Skeletal muscle cell (primary cell): ENCODE data around the gene ITGA3.
"Not testable (repeated sequence)": the region's sequence is repeated elsewhere in the genome, so short reads cannot be mapped to it uniquely, and the experiment has no call there.

Source experiments
- DNase-seq: peaks from one replicate; pipeline ENCODE4 v3.0.0-alpha.2; 2010; ENCODE audit warnings: low read depth
- H3K4me3 ChIP-seq: 2 replicates; pipeline ENCODE4 v1.5.1; 2011; ENCODE audit warnings: low read depth, mild to moderate bottlenecking, control low read depth, low read length, moderate library complexity

The ITGA3 gene

DNA sequence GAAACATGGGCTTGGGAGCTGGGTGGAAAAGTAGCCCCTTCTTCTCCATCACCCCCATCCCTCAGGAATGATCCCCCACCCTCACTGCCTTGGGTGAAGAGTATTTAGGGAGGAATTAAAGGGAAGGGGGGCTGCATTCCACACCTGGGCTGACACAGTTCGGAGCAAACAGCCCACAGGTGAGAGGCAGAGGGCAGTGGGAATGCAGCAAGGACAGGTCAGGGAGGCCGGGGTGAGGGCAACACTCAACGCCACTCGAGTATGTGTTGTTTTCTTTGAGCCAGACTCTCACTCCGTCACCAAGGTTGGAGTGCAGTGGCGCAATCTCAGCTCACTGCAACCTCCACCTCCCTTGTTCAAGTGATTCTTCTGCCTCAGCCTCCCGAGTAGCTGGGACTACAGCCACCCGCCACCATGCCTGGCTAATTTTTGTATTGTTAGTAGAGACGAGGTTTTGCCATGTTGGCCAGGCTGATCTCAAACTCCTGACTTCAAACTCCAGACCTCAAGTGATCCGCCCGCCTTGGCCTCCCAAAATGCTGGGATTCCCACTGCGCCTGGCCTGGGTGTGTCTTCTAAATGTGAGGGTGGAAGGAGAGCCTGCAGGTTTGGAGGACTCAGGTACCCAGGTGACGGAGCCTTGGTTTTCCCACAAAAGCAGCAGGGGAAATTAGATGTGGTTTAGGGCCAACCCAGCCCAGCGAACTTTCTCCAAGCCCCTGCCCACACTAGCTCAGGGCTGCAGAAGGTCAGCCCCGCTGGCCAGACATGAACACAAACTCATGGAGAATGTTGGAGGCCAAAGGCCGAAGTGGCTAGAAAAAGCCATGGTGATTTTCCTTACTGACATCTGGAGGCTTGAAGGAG is 21.2 kb upstream of the ITGA3 start:
- no peak for DNase-seq
- H3K4me3 ChIP-seq = no peak overlapping the region

DNA sequence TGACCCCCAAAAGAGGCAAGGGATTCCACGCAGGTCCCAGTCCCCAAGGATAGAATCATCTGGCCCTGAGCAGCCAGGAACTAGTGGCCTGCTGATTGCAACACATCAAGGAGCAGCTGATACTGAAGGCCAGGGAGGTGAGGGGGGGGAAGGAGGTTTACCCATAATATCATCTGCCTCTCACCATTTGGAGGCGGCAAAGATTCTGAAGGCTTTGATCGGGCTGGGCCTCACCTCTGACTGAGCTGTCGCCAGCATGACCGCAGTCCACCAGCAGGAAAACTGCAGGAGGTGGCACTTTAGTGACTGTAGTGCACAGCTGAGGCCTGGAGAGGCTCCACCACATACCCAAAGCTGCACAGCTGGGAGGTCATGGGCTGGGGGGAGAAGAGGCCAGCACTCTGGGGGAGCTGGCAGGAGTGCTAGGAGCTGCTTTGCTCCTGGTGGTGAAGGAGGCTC is 20.5 kb upstream of the ITGA3 start:
- no peak overlapping the region for H3K4me3 ChIP-seq
- no peak for DNase-seq

- no peak overlapping the region for H3K4me3 ChIP-seq
- DNase-seq = no peak
Observed at GRCh38 chr17:50035945-50036344, 20.0 kb upstream of the ITGA3 start.

DNA sequence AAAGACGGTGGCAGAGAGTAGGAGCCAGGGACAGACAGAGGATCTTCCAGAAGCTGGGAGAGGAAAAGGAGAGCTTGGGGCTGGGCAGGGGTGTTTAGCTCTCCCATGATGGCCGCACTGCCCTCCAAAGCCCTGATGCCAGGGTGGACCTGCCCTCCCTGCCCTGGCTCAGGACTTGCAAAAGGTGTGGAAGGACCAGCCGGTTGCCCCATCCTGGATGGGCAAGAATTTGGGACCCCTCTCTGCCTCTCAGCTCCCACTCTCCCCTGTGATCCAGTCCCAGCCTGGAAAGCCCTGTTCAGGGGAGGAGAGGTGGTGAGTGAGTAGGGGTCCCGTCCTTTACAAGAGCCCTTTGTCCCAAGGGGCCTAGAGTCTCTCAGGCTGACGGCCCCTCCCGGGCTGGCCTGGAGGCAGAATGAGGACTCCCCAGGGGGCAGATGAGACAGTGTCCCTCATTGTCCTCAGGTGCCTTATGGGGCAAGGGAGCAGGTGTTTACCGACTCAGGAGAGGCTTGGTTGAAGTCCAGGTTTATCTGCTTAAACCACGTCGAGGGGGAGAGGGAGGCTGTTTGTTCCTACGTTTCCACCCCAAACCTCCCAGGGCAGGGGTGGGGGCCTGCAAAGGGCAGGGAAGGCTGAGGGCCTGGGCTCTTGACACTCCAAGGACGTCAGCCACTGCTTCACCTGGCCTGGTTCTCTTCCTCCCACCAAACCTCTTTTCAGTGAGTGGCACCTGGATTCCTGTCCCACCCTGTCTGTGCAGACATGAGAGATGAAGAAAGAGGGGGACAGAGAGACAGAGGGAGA is 19.3 kb upstream of the ITGA3 start:
- H3K4me3 ChIP-seq = no peak overlapping the region
- DNase-seq = no peak

DNA sequence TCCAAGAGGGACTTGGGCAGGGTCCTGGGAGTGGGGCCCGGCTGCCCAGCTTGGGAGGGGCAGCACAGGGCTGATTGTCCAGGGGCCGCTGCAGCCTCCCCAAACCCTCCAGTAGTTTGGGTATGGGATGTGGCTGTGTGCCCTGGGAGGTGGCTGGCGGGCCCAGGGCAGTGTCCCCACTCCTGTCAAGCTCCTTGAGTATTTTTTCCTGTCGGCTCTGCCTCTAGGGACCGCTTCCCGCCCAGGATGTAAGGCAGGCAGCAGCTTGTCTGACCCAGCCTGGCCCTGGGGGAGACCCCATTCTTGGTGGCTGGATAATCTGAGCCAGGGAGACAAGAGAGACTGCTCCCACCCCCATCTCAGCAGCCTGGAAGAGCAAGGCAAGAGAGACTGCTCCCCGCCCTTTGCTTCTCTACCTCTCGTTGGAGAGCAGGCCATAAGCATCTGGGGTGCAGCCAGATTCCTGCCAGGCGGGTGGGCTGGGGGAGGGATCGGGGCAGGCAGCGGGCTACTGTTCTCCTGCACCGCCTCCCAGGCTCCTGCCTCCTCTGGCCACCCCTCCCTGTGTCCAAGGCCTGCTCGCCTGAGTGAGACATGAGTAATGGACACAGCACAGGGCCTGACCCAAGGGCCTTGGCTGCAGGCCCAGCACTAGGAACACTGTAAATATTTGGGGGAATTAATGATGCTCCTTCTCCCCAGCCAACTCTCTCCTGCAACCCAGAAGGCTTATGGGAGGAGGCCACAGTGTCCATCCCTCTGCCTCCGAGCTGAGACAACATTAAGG is 18.4 kb upstream of the ITGA3 start:
- no peak for DNase-seq
- no peak overlapping the region for H3K4me3 ChIP-seq

DNA sequence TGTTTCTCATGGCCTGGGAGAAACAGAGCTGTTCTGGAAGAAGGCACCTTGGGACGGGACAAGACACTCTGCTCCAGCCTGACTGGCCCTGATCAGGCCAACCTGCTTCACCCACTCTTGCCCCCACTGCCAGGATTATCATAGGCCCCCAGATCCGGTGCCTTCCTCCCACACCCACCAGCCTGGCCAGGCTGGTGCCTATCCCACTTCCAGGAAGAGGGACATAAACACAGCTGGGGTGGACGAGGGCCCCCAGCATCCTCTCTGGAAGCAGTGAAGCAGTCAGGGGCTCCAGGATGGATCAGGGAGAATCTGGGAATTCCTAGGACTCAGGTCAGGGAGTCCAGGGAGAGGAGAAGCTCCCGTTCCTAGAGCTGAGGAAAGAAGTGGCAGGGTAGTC is 16.9 kb upstream of the ITGA3 start:
- H3K4me3 ChIP-seq = no peak overlapping the region
- no peak for DNase-seq

DNA sequence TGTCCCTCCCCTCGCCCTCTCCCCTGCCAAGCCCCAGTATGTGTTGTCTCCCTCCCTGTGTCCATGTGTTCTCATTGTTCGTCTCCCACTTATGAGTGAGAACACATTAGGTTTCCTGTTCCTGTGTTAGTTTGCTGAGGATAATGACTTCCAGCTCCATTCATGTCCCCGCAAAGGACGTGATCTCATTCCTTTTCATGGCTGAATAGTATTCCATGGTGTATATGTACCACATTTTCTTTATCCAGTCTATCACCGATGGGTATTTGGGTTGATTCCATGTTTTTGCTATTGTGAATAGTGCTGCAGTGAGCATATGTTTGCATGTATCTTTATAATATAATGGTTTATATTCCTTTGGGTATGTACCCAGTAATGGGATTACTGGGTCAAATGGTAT is 15.4 kb upstream of the ITGA3 start:
- DNase-seq, H3K4me3 ChIP-seq: not testable (repeated sequence)

GRCh38 chr17:50042211-50042610 is 13.7 kb upstream of the ITGA3 start:
- no peak for DNase-seq
- H3K4me3 ChIP-seq = no peak overlapping the region

DNA sequence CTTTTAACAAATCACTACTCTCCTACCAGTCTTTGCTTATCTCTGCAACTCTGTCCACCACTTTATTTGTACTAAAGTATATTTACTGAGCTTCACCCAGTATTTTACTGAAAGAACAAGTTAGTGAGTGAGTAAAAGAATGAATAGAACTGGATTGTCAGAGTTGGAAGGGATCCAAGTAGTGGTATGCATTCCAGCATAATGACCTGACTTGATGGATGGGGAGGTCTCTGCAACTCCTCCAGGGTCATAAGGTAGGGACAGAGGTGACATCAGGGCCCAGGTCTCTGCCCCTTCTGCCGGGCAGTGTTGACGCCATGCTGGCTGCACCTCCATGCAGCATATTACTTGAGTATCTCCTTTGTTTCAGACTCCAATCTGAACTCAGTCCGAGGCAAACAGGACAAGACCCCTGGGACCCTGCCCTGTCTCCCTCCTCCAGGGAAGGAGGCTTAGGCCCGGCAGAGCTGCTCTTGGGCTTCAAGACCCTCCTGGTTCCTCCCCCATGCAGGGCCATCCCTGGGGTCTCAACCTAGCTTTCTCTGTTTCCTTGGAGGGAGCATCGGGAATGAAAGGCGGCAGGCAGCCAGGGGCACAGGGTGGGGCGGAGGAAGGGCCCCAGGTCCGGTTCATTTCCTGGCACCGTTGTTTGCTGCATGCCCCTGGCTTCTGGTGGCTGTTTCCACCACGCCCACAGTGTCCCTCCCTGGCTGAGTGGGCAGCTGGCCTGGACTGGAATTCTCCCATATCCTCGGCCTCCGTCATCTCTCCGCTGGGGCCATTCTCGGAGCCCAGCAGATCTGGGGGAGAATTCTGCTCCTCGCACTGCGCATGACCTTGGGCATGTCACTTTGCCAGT is 12.4 kb upstream of the ITGA3 start:
- no peak overlapping the region for H3K4me3 ChIP-seq
- no peak for DNase-seq

GRCh38 chr17:50044483-50044882 is 11.4 kb upstream of the ITGA3 start:
- no peak for DNase-seq
- no peak overlapping the region for H3K4me3 ChIP-seq

GRCh38 chr17:50045154-50045553 is 10.8 kb upstream of the ITGA3 start:
- no peak overlapping the region for H3K4me3 ChIP-seq
- no peak for DNase-seq

DNA sequence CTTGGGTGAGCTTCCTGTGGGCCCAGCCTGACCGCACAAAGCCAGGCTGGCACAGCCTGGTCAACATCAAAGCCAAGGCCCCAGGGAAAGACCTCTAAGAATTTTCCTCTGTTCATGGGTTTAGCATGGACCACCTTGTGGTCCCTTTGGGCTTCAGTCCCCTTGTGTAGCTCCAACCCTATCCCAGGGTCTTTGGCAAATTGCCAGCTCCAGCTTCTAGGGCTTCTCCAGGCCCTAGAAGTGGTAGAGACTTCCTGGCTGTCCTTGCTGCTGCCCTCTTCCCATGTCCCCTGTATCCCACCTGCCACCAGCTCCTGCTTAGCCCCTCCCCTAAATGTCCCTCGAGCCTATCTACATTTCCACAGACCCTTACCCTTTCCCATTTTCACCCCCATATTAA is 9.7 kb upstream of the ITGA3 start:
- no peak for DNase-seq
- no peak overlapping the region for H3K4me3 ChIP-seq

DNA sequence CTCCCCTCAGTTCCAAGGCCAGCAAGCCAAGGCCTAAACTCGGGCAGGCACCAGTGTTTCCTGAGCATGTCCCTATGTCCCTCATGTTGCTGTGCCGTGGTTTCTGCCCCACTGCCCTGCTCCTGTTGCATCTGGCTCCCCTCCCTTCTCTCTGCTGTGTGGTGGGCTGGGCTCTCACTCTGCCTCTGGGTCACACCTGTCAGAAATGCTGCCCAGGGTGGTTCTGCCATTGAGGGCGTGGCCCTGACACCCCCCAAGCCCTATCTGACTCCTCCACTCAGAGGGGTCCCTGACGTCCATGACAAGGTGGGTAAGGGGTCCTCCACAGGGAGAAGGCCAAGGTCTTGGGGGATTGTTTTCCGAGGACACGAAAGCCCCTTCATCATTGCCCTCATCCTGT is 9.2 kb upstream of the ITGA3 start:
- no peak for DNase-seq

GRCh38 chr17:50047083-50047482 is 8.8 kb upstream of the ITGA3 start:
- H3K4me3 ChIP-seq = no peak overlapping the region
- DNase-seq = no peak

More for the DNA sequence above, 9.2 kb upstream of the ITGA3 start:
- H3K4me3 ChIP-seq = no peak overlapping the region

- DNase-seq = no peak
- no peak overlapping the region for H3K4me3 ChIP-seq
Observed at GRCh38 chr17:50047488-50048126, 8.3 kb upstream of the ITGA3 start.

DNA sequence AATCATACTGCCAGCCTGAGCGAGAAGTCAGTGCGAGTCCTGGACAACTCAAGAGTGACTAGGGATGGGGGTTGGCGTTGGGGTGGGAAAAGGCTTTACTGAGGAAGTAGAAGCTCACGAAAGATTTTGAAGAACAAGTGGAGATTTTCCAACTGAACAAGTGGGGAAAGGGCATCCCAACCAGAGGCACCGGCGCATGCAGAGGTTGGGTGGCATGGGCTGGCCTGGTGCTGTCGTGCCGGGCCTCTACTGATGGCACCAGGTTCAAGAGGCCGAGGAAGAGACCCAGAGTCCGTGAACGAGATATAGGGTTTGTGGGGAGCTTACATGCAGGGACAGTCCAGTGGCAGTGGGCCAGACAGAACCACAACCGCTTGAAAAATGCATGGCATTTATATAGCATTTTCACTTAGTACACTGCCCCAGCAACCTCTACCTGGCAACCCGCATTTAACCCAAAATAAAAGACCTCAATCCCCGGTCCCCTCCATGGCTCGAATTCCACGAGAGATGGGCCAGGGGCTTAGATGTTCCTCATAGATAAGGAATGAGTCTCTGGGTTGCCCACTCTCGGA is 7.7 kb upstream of the ITGA3 start:
- no peak overlapping the region for H3K4me3 ChIP-seq
- DNase-seq = no peak

GRCh38 chr17:50048988-50049387 is 6.9 kb upstream of the ITGA3 start:
- no peak for DNase-seq
- H3K4me3 ChIP-seq = no peak overlapping the region

DNA sequence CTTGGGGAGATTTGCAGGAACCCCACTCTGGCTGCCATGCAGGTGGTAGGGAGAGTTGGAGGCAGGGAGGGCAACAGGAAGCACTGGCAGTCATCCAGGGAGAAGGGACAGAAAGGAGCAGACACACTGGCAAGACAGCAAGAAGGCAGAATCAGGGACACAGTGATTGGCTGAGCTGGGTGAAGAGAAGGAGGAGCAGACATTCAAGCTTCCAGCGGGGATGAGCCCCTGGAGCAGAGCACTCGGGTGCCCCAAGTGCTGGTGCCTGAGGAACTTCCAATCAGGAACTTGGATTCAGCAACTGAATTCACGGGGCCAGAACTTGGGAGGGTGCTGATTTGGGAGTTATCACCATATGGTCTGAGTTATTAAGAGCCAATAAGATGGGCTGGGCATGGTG is 6.3 kb upstream of the ITGA3 start:
- DNase-seq = no peak
- no peak overlapping the region for H3K4me3 ChIP-seq
